Esophagus squamous epithelium (tissue), 5 donors: ENCODE data around the gene FERMT3. TPM values are rescaled to one million over a fixed set of nuclear protein-coding genes. Genes with fewer than 3 reads are reported as not detected.

Experiments
- DNase-seq: peaks from one replicate; lab custom pipeline; 2025; lab: John Stamatoyannopoulos, UW
- H3K27ac ChIP-seq, 4 donors: fragments of 200-600 bp; sonication (generic); one replicate each; pipeline ENCODE4 v1.5.1; 2016 to 2019; ENCODE audit warnings: mild to moderate bottlenecking in 1 of 4
- H3K27me3 ChIP-seq, 4 donors: fragments of 200-600 bp; sonication (generic); 1 replicate in 3 of 4; 2 replicates in 1 of 4; pipeline versions ENCODE4 v1.5.1 to v1.6.0; 2017 to 2021; ENCODE audit warnings: antibody characterized with exemption in 1 of 4
- H3K36me3 ChIP-seq, 3 donors: fragments of 200-600 bp; sonication (generic); one replicate each; pipeline ENCODE4 v1.5.1; 2016 to 2019
- H3K4me1 ChIP-seq, 3 donors: fragments of 200-600 bp; sonication (generic); one replicate each; pipeline ENCODE4 v1.5.1; 2017 to 2019
- H3K4me3 ChIP-seq, 4 donors: fragments of 200-600 bp; sonication (generic); 1 replicate in 3 of 4; 2 replicates in 1 of 4; pipeline ENCODE4 v1.5.1; 2016 to 2019; ENCODE audit warnings: mild to moderate bottlenecking in 2 of 4, moderate library complexity in 1 of 4
- H3K9me3 ChIP-seq, 3 donors: fragments of 200-600 bp; sonication (generic); one replicate each; pipeline ENCODE4 v1.5.1; 2016 to 2019
- POLR2A ChIP-seq, 4 donors: fragments of 450-650 bp; IDR thresholded peaks; one replicate each; pipeline ENCODE4 v1.6.1; 2017; ENCODE audit warnings: antibody characterized with exemption in 4 of 4, mild to moderate bottlenecking in 4 of 4, moderate library complexity in 3 of 4
- WGBS, 2 donors: methylation state at CpG; one replicate each; pipeline ENCODE4 v1.1.5; 2018; 5-methylcytosine and 5-hydroxymethylcytosine counted together
- intact Hi-C: fragments of 100-400 bp; cut with DNase I; formaldehyde crosslinking; loops from one replicate; pipeline ENCODE4 v1.15.0; 2022
- total RNA-seq, 4 donors: library from RNA; depleted of rRNA; stranded (reverse); fragments of >200 nt; gene quantifications; one replicate each; pipeline ENCODE4 v1.1.0, GENCODE V29; 2016
- TF ChIP-seq, protein P1 (sequence below), 6 experiments: fragments of 450-650 bp in 4 of 6; fragments of 200-600 bp in 2 of 6; sonication (generic) in 2 of 6; IDR thresholded peaks; one replicate each; pipeline ENCODE4 v1.5.1; 2016 to 2019; ENCODE audit warnings: antibody characterized with exemption in 6 of 6, mild to moderate bottlenecking in 4 of 6, moderate library complexity in 4 of 6
- donor health status: DM: yes; HTN: yes; CAD: no.

The FERMT3 gene
- total RNA-seq, 4 donors from 2014 or later: 3.8 to 16.9 (median 10.6) TPM

DNA sequence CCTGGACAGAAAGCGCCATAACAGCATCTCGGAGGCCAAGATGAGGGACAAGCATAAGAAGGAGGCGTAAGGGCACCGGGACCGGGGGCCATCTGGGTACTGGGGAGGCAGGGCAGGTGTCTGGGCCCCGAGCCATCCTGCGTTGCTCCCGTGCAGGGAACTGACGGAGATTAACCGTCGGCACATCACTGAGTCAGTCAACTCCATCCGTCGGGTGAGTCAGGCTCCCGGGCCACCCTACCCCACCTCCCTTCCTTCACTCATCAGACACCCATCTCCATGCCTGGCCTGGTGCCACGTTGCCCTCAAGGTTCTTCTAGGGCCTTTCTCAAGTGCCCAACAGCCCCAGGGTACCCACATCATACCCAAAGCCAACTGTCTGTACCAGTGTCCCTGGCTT lies 59.8 kb downstream of the FERMT3 start:
- H3K27ac ChIP-seq: peak overlapping the region in 3 of 4 donors; percentile 98 to 99 (median 98)
- H3K36me3 ChIP-seq: peaks cover 31 to 58% (median 33%) of the 10 kb centered on the region in 3 donors
- TF ChIP-seq, protein P1, sequence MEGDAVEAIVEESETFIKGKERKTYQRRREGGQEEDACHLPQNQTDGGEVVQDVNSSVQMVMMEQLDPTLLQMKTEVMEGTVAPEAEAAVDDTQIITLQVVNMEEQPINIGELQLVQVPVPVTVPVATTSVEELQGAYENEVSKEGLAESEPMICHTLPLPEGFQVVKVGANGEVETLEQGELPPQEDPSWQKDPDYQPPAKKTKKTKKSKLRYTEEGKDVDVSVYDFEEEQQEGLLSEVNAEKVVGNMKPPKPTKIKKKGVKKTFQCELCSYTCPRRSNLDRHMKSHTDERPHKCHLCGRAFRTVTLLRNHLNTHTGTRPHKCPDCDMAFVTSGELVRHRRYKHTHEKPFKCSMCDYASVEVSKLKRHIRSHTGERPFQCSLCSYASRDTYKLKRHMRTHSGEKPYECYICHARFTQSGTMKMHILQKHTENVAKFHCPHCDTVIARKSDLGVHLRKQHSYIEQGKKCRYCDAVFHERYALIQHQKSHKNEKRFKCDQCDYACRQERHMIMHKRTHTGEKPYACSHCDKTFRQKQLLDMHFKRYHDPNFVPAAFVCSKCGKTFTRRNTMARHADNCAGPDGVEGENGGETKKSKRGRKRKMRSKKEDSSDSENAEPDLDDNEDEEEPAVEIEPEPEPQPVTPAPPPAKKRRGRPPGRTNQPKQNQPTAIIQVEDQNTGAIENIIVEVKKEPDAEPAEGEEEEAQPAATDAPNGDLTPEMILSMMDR (IDR thresholded peaks at IDR 0.05): no peak
- no peak for TF ChIP-seq POLR2A (IDR thresholded peaks at IDR 0.05)
- DNase-seq: no peak
- no peaks in the 10 kb centered on the region for H3K9me3 ChIP-seq
- H3K4me1 ChIP-seq: peaks cover 25 to 45% (median 27%) of the 10 kb centered on the region in 3 donors
- H3K4me3 ChIP-seq: no peak overlapping the region
- intact Hi-C loops: no loop called here
- WGBS, 2 donors: 58 to 61% methylated on average over 10 to 15 of the region's 15 CpGs
- no peaks in the 10 kb centered on the region for H3K27me3 ChIP-seq

DNA sequence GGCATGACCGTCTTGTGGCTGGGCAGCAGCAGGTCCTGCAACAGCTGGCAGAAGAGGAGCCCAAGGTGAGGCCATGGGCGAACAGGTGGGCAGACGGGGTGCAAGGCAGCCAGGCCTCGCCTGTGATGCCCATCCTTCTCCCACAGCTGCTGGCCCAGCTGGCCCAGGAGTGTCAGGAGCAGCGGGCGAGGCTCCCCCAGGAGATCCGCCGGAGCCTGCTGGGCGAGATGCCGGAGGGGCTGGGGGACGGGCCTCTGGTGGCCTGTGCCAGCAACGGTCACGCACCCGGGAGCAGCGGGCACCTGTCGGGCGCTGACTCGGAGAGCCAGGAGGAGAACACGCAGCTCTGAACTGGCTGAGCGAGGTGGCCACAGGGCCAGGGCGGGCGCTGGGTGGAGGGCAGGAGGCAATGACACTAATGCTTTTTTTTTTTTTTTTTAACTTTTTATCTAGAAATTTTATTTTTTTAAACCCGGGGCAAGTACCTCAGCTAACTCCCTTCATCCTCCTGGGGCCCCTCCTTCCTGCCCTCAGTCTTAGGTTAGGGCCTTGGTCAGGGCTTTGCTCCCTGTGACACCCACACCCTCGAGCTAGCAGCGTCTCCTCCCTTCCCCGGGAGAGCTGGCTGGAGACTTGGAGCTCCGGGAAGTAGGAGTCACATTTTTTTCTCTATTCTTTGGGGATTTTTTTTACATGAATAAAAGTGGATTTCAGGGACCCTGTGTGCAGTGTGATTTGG lies 60.9 kb downstream of the FERMT3 start:
- H3K36me3 ChIP-seq: peaks cover 23 to 48% (median 27%) of the 10 kb centered on the region in 3 donors
- intact Hi-C loops: no loop called here
- WGBS, 2 donors: 47 to 64% methylated on average over 13 to 15 of the region's 27 CpGs

DNA sequence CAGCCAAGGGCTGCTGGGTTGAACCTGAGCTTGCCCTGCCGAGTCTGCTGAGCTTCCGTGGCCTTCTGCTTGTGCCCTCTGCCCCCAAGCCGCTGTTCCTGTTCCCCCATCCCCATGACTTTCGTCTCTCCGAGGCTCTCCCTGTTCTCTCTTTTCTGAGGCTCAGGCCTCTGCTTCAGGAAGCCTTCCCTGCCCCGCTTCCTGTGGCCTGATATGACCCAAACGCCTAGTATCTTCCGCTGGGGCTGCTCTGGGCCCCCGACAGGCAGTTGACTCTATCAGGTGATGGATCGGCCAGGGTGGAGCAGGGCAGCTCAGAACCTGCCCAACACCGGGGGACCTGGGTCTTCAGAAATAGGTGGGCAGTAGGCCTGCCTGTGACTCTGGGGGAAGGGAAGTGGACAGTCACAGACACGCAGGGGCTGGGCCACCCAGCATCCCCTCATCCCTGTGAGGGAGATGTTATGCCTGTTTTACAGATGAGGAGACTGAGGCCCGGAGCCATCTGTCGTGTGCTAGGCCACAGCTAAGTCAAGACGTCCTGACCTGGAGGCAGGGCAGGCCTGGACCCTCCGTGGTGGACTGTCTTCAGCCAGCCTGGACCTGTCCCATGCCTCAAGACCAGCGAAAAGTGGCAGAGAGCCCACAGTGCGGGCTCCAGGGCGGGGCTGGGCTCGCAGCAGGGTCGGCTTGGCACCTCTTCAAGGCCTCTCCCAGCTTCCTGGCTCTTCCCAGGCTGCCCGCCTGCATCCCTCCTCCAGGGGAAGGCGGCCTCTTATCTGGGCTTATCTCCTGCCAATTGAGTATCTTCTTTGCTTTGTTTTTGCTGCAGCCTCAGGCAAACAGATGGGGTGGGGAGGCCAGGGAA lies 61.7 kb downstream of the FERMT3 start:
- H3K4me3 ChIP-seq: peak overlapping the region in 3 of 4 donors; percentile 58 to 87 (median 82)
- DNase-seq: no peak
- H3K36me3 ChIP-seq: peaks cover 16 to 39% (median 20%) of the 10 kb centered on the region in 3 donors
- no peaks in the 10 kb centered on the region for H3K9me3 ChIP-seq
- H3K27me3 ChIP-seq: no peaks in the 10 kb centered on the region
- intact Hi-C loops: no loop called here
- 29 to 49% methylated on average over 8 to 13 of the region's 23 CpGs for WGBS, 2 donors
- peak overlapping the region; percentile 98 to 99 (median 98) for H3K27ac ChIP-seq
- TF ChIP-seq POLR2A (IDR thresholded peaks at IDR 0.05): no peak
- TF ChIP-seq, protein P1 (IDR thresholded peaks at IDR 0.05): no peak
- peaks cover 31 to 57% (median 32%) of the 10 kb centered on the region in 3 donors for H3K4me1 ChIP-seq

More for the DNA sequence above, 60.9 kb downstream of the FERMT3 start:
- TF ChIP-seq, protein P1 (IDR thresholded peaks at IDR 0.05): no peak
- TF ChIP-seq POLR2A (IDR thresholded peaks at IDR 0.05): no peak
- no peaks in the 10 kb centered on the region for H3K27me3 ChIP-seq
- H3K4me3 ChIP-seq: no peak overlapping the region
- H3K27ac ChIP-seq: peak overlapping the region; percentile 98 to 99 (median 98)
- no peaks in the 10 kb centered on the region for H3K9me3 ChIP-seq
- H3K4me1 ChIP-seq: peaks cover 31 to 54% (median 32%) of the 10 kb centered on the region in 3 donors
- DNase-seq: no peak

DNA sequence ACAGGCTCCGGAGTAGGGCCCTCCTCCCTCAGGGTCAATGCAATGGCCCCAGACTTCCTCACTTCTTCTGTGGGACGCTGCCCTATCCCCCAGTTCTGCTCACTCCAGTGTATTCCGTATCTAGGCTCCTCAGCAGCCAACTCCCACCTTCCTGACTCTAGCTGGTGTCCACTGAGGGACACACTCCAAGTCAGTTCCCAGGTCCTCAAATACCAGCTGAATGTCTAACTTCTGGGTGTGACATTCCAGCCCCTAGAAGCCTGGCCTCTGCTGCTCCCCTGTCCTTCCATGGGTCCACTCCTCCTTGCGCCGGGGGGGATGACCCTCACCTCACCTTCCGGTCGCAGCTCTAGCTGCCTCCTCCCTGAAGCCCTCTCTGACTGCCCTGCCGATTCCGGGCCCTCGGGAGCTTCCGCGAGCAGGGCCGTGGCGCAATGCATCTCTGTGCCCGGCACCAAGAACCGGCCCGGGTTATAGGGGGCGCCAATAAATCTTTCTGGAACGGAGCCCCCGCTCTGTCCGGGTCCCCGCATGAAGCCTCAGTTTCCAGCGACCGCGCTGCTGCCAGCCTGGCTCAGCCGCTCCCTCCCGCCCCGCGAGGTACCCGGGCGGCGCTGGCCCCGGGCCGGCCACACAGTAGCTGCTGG lies 62.5 kb downstream of the FERMT3 start:
- Histone ChIP-seq H3K4me1 (peaks cover 31 to 63% (median 32%) of the 10 kb centered on the region in 3 donors), H3K9me3 (no peaks in the 10 kb centered on the region), H3K36me3 (peaks cover 9 to 34% (median 12%) of the 10 kb centered on the region in 3 donors), H3K27me3 (no peaks in the 10 kb centered on the region), H3K4me3 (peak overlapping the region; percentile 58 to 87 (median 76)), H3K27ac (peak overlapping the region; percentile 98 to 99 (median 98))
- no peak for TF ChIP-seq POLR2A (IDR thresholded peaks at IDR 0.05)
- TF ChIP-seq, protein P1 (IDR thresholded peaks at IDR 0.05): no peak
- DNase-seq: no peak
- intact Hi-C loops: no loop called here
- 0 to 2% methylated on average over 7 to 10 of the region's 34 CpGs for WGBS, 2 donors
